Measurements from ENCODE around the gene MCC.

DNA sequence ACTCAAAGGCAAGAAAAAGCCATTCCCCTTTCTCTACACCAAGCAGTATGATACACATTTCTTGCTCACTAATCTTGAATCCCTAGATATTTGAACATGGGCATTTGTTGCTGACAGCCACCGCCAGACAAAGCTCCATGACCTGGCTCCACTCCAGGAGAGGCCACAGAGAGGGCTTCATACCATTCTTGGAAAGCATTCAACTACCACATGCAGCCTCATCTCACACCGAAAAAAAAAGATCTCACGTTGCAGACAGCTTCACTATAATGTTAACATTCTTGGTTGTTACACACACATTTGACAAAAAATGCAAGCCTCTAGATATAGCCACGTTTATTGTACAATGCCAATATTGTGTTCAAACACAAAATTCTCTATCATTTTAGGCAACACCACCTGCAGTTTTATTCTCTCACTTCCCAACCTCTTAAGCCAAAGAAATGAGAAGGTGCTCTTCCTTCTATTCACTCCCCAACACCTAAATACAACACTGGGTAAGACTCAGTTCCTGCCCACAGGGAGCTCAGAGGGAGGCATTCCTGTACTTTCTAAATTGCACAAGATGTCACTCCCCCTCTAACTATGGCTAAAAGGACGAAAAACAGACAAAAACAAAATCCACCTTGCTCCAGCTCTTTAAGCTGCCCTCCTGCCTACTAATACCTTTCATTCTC lies 275.9 kb downstream of the MCC start:
- TF ChIP-seq, protein P1, sequence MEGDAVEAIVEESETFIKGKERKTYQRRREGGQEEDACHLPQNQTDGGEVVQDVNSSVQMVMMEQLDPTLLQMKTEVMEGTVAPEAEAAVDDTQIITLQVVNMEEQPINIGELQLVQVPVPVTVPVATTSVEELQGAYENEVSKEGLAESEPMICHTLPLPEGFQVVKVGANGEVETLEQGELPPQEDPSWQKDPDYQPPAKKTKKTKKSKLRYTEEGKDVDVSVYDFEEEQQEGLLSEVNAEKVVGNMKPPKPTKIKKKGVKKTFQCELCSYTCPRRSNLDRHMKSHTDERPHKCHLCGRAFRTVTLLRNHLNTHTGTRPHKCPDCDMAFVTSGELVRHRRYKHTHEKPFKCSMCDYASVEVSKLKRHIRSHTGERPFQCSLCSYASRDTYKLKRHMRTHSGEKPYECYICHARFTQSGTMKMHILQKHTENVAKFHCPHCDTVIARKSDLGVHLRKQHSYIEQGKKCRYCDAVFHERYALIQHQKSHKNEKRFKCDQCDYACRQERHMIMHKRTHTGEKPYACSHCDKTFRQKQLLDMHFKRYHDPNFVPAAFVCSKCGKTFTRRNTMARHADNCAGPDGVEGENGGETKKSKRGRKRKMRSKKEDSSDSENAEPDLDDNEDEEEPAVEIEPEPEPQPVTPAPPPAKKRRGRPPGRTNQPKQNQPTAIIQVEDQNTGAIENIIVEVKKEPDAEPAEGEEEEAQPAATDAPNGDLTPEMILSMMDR (IDR thresholded peaks at IDR 0.05), result no peak
- no peak for TF ChIP-seq EP300 (IDR thresholded peaks at IDR 0.05)

Measured in ovary (tissue), 3 donors.